Effector memory CD8-positive, alpha-beta T cell (primary cell): ENCODE results near the gene ANAPC5.

Experiments
- ATAC-seq: fragments of 150-1000 bp; cut with Tn5 transposase; replicated peaks from 2 replicates; pipeline ENCODE4 v1.10.0; 2021; ENCODE audit warnings: mild to moderate bottlenecking, moderate library complexity
- DNase-seq, 3 experiments: peaks; one replicate each; pipeline ENCODE4 v3.0.0; 2021
- H3K27ac Mint-ChIP-seq, 2 donors: one replicate each; pipeline ENCODE4 v1.8.0; 2022; ENCODE audit warnings: mild to moderate bottlenecking in 2 of 2, mixed read lengths in 2 of 2, moderate library complexity in 2 of 2
- H3K27me3 Mint-ChIP-seq, 2 donors: one replicate each; pipeline ENCODE4 v1.8.0; 2022; ENCODE audit warnings: mixed read lengths in 2 of 2
- H3K36me3 Mint-ChIP-seq: one replicate; pipeline ENCODE4 v1.8.0; 2022; ENCODE audit warnings: mild to moderate bottlenecking, moderate library complexity, mixed read lengths; ENCODE audit not compliant: insufficient read depth
- H3K4me1 Mint-ChIP-seq, 2 donors: one replicate each; pipeline ENCODE4 v1.8.0; 2022; ENCODE audit warnings: low read depth in 2 of 2, mixed read lengths in 2 of 2
- H3K4me3 Mint-ChIP-seq, 2 donors: one replicate each; pipeline ENCODE4 v1.8.0; 2022; ENCODE audit warnings: mild to moderate bottlenecking in 2 of 2, mixed read lengths in 2 of 2, moderate library complexity in 2 of 2
- H3K9me3 Mint-ChIP-seq, 2 donors: one replicate each; pipeline ENCODE4 v1.8.0; 2022; ENCODE audit warnings: mixed read lengths in 2 of 2

Gene ANAPC5

DNA sequence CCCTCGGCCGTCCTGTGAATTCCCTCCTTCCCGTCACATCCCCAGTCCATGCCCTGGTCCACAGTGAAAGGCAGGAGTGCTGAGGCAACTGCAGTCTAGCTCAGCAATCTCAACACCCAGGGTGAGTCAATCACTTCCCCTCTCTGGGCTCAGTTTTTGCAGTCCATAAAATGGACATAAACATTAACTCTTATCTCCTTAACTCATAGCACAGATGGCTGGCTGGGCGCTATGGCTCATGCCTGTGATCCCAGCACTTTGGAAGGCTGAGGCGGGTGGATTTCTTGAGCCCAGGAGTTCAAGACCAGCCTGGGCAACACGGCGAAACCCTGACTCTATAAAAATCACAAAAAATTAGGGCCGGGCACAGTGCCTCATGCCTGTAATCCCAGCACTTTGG, 88.1 kb downstream of the ANAPC5 start:
- Mint-ChIP-seq H3K27ac (peak overlapping the region in 1 of 2 donors; percentile 46), H3K9me3 (no peaks in the 10 kb centered on the region), H3K4me1 (no peaks in the 10 kb centered on the region), H3K36me3 (peaks cover 49% of the 10 kb centered on the region), H3K4me3 (no peak overlapping the region), H3K27me3 (no peaks in the 10 kb centered on the region)
- DNase-seq (no peak), ATAC-seq (no peak)

DNA sequence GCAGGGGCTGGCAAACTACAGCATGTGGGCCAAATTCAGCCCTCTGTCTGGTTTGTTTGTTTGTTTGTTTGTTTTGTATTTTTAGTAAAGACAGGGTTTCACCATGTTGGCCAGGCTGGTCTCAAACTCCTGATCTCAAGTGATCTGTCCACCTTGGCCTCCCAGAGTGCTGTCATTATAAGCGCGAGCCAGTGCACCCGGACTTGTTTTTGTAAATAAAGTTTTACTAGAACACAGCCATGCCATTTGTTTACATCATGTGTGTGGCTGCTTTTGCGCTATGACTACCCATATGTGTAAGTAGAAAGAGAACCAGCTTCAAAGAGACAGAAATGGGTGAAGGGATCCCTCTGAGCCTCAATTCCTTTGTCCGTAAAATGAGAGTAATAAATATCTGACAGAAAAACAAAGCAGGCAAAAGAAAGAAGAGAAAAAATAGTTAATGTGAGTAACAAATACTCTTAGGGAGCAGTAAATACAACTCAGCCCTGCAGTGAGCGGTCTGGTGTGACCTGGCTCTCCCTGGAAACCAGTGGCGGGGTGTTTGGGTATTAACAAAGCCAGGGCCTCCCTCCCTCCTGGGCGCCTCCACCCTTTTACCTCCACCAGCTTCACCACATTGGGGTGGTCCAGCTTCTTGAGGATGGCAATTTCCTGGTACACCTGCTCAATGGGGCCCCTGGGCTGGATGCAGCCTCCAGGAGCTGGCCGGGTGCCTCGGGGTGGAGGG, 88.8 kb downstream of the ANAPC5 start:
- H3K36me3 Mint-ChIP-seq, result peaks cover 46% of the 10 kb centered on the region

DNA sequence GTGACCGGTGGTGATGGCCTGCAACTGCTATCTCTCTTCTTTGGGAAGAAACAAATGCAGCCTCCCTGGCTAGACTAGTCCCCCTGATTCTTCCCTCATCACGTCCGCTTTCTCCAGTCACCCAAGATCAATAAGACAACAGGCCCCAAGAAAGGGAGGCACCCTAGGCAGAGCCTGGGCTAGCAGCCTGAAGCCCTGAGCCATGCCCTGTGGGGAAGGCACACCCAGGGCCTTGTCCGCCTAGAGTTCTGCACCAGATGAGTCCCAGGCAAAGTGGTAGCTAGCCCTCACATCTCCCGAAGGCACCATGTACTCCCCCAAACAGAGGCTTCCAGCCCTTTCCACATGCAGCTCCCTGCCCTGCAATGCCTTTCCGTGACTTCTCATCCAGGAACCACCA, 90.8 kb downstream of the ANAPC5 start:
- Mint-ChIP-seq H3K27me3 (no peaks in the 10 kb centered on the region), H3K4me1 (no peaks in the 10 kb centered on the region), H3K36me3 (peaks cover 39% of the 10 kb centered on the region), H3K4me3 (no peak overlapping the region), H3K27ac (peak overlapping the region in 1 of 2 donors; percentile 68), H3K9me3 (no peaks in the 10 kb centered on the region)
- DNase-seq, result no peak
- no peak for ATAC-seq

More for the DNA sequence above, 88.8 kb downstream of the ANAPC5 start:
- H3K27me3 Mint-ChIP-seq, result no peaks in the 10 kb centered on the region
- H3K27ac Mint-ChIP-seq, result no peak overlapping the region
- H3K4me1 Mint-ChIP-seq, result no peaks in the 10 kb centered on the region
- DNase-seq, result no peak
- no peak overlapping the region for H3K4me3 Mint-ChIP-seq
- ATAC-seq, result no peak
- H3K9me3 Mint-ChIP-seq, result no peaks in the 10 kb centered on the region

DNA sequence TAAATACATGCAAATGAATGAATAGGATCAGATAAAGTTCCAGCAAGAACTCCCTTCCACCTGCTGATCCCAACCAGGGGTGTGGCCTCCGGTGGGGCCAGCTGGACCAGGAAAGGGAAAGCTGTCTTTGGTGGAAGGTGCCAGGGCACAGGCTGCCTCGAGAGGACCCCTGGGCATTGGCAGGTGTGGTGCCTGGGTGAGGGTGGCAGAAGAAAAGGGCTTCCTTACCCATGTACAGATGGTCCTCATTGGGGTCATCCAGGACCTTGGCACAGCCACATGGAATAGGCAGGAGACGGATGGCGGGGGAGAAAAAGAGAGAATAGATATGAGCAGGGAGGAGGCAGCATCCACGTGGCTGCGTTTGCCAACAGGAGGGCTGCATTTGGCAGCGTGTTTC, 92.1 kb downstream of the ANAPC5 start:
- no peak for DNase-seq
- H3K4me1 Mint-ChIP-seq, result no peaks in the 10 kb centered on the region
- H3K9me3 Mint-ChIP-seq, result no peaks in the 10 kb centered on the region
- H3K27me3 Mint-ChIP-seq, result no peaks in the 10 kb centered on the region
- H3K27ac Mint-ChIP-seq, result no peak overlapping the region
- no peak for ATAC-seq
- H3K36me3 Mint-ChIP-seq, result peaks cover 34% of the 10 kb centered on the region
- H3K4me3 Mint-ChIP-seq, result no peak overlapping the region

DNA sequence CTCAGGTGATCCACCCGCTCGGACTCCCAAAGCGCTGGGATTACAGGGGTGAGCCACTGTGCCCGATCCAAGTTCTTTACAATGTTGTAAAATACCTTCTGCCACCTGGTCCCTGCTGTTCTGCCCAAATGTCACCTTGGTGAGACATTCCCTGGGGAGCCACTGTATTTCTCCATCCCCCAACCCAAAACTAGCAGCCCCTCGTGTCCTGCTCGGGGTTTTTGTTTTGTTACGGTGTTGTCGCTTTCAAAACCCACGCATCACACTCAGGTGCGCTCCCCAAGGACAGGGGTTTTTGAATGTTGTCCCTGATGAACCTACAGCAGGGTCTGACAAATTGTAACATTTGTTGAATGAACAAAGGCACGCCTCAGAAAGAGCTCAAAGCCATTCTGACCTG, 93.1 kb downstream of the ANAPC5 start:
- Mint-ChIP-seq H3K27me3 (no peaks in the 10 kb centered on the region), H3K9me3 (no peaks in the 10 kb centered on the region), H3K36me3 (peaks cover 25% of the 10 kb centered on the region), H3K4me1 (no peaks in the 10 kb centered on the region), H3K27ac (no peak overlapping the region), H3K4me3 (no peak overlapping the region)
- no peak for DNase-seq
- no peak for ATAC-seq
